GM12872 (cell line): ENCODE measurements around the gene EVI5L.
A peak's percentile ranks its signal among the peaks of the same experiment; 100 is the strongest.

Experiments used
- CTCF ChIP-seq: IDR thresholded peaks from 3 replicates; pipeline ENCODE4 v1.5.1; 2011; ENCODE audit warnings: low read depth, mild to moderate bottlenecking, low read length, moderate library complexity; ENCODE audit not compliant: insufficient read depth

The EVI5L gene

GRCh38 chr19:7818806-7819205 lies 11.2 kb upstream of the EVI5L start:
- no peak for TF ChIP-seq CTCF

- peak; percentile 11; the same call in 1 of the 3 replicates for TF ChIP-seq CTCF
Measured at GRCh38 chr19:7819337-7819736, 10.7 kb upstream of the EVI5L start.

GRCh38 chr19:7820588-7820987 lies 9.4 kb upstream of the EVI5L start:
- TF ChIP-seq CTCF, result no peak

- TF ChIP-seq CTCF, result no peak
Measured at GRCh38 chr19:7822910-7823515, 7.0 kb upstream of the EVI5L start.

- no peak for TF ChIP-seq CTCF
Measured at GRCh38 chr19:7823686-7824301, 6.2 kb upstream of the EVI5L start.

GRCh38 chr19:7829166-7829520 lies 875 bp upstream of the EVI5L start:
- TF ChIP-seq CTCF, result no peak

- no peak for TF ChIP-seq CTCF
Measured at GRCh38 chr19:7830272-7830771, 304 bp downstream of the EVI5L start.

GRCh38 chr19:7830823-7831222 lies 805 bp downstream of the EVI5L start:
- no peak for TF ChIP-seq CTCF
